HCT116 (cell line): ENCODE measurements around the gene WDR70. TPM values are rescaled to one million over a fixed set of nuclear protein-coding genes. Genes with fewer than 3 reads are reported as not detected.

ENCODE experiments used
- ATAC-seq: fragments of 200-7000 bp; cut with Tn5 transposase; 2 replicates; pipeline ENCODE4 v1.9.1; 2020; ENCODE audit warnings: mild to moderate bottlenecking, moderate library complexity
- BruUV-seq: library from RNA; stranded (reverse); fragments of 400-500 nt; replicated peaks from 2 replicates; lab custom pipeline; 2021; lab: Mats Ljungman, UMichigan
- CTCF ChIA-PET: fragments of 300-600 bp; sonication (Branson Sonifier 250); formaldehyde crosslinking; loops from one replicate; lab custom pipeline; 2021; ENCODE audit warnings: antibody characterized with exemption; lab: Charles Lee
- POLR2A ChIA-PET: fragments of 300-600, 350-600 bp; sonication (Branson Sonifier 250); formaldehyde crosslinking; loops from one replicate; lab custom pipeline; 2021; ENCODE audit warnings: antibody characterized with exemption; lab: Charles Lee
- RAD21 ChIA-PET, 2 experiments: fragments of 300-600 bp; sonication (Branson Sonifier 250); formaldehyde crosslinking; loops; one replicate each; lab custom pipeline; 2023; ENCODE audit warnings: low total read pairs in 2 of 2; ENCODE audit not compliant: uncharacterized antibody in 2 of 2, unreplicated experiment in 2 of 2, low non-redundant PET in 1 of 2; lab: Charles Lee
- DNase-seq: peaks from one replicate; pipeline ENCODE4 v3.0.0-alpha.2; 2010; ENCODE audit warnings: low read depth, low spot score
- H2AFZ ChIP-seq: fragments of 200-600 bp; shearing (Covaris generic), sonication (generic); 2 replicates; pipeline ENCODE4 v1.6.1; 2017; ENCODE audit warnings: low read depth, mixed run types, mixed read lengths, antibody characterized with exemption, low read length; ENCODE audit not compliant: poor library complexity, severe bottlenecking
- H3K27ac ChIP-seq: 2 replicates; pipeline ENCODE4 v1.5.1; 2012; ENCODE audit warnings: low read depth, low read length
- H3K27me3 ChIP-seq: fragments of 200-600 bp; sonication (generic); 2 replicates; pipeline ENCODE4 v1.6.1; 2016; ENCODE audit warnings: mixed run types, low read length, mixed read lengths; ENCODE audit not compliant: insufficient read depth
- H3K36me3 ChIP-seq, 2 experiments: fragments of 200-500 bp in 1 of 2; fragments of 200-600 bp in 1 of 2; sonication (Bioruptor generic) in 1 of 2; sonication (generic) in 1 of 2; 2 replicates each; pipeline versions ENCODE4 v1.5.1 to v1.6.1; 2014 to 2016; ENCODE audit warnings: low read length in 2 of 2, inconsistent platforms in 1 of 2, mixed read lengths in 1 of 2, mixed run types in 1 of 2; ENCODE audit not compliant: insufficient read depth in 2 of 2, control insufficient read depth in 1 of 2
- H3K4me1 ChIP-seq, 2 experiments: fragments of 200-600 bp in 1 of 2; sonication (generic) in 1 of 2; 2 replicates each; pipeline versions ENCODE4 v1.5.1 to v1.6.1; 2012 to 2017; ENCODE audit warnings: low read length in 2 of 2, inconsistent platforms in 1 of 2, mild to moderate bottlenecking in 1 of 2, mixed read lengths in 1 of 2, mixed run types in 1 of 2, moderate library complexity in 1 of 2; ENCODE audit not compliant: insufficient read depth in 2 of 2, control insufficient read depth in 1 of 2
- H3K4me2 ChIP-seq: fragments of 200-600 bp; sonication (generic); 2 replicates; pipeline ENCODE4 v1.6.1; 2017; ENCODE audit warnings: mixed run types, low read length, mixed read lengths
- H3K4me3 ChIP-seq, 2 experiments: fragments of 200-600 bp in 1 of 2; sonication (generic) in 1 of 2; replicated peaks in 1 of 2; 2 replicates each; pipeline ENCODE4 v1.5.1; 2011 to 2016; ENCODE audit warnings: low read length in 2 of 2, control low read depth in 1 of 2, low read depth in 1 of 2, mild to moderate bottlenecking in 1 of 2, mixed read lengths in 1 of 2, mixed run types in 1 of 2
- H3K79me2 ChIP-seq: fragments of 200-600 bp; sonication (generic); 2 replicates; pipeline ENCODE4 v1.6.1; 2017; ENCODE audit warnings: mild to moderate bottlenecking, mixed run types, low read length, moderate library complexity, mixed read lengths; ENCODE audit not compliant: insufficient read depth
- H3K9ac ChIP-seq: fragments of 200-600 bp; sonication (generic); 2 replicates; pipeline ENCODE4 v1.6.1; 2016; ENCODE audit warnings: low read length, mixed read lengths
- H3K9me2 ChIP-seq: fragments of 200-600 bp; sonication (generic), shearing (Covaris generic); 2 replicates; pipeline ENCODE4 v1.6.1; 2017; ENCODE audit warnings: mixed run types, mild to moderate bottlenecking, moderate library complexity; ENCODE audit not compliant: insufficient read depth
- H3K9me3 ChIP-seq, 2 experiments: fragments of 200-500 bp in 1 of 2; fragments of 200-600 bp in 1 of 2; sonication (Bioruptor generic) in 1 of 2; sonication (generic) in 1 of 2; 2 replicates each; pipeline ENCODE4 v1.6.1; 2014 to 2017; ENCODE audit warnings: low read length in 2 of 2, mixed read lengths in 2 of 2, inconsistent platforms in 1 of 2, low read depth in 1 of 2, mild to moderate bottlenecking in 1 of 2, mixed run types in 1 of 2, moderate library complexity in 1 of 2; ENCODE audit not compliant: control insufficient read depth in 1 of 2, insufficient read depth in 1 of 2
- H4K20me1 ChIP-seq: fragments of 200-600 bp; sonication (generic), shearing (Covaris generic); 2 replicates; pipeline ENCODE4 v1.6.1; 2017; ENCODE audit warnings: mixed run types, mild to moderate bottlenecking, moderate library complexity; ENCODE audit not compliant: insufficient read depth
- ATF3 ChIP-seq: IDR thresholded peaks from 2 replicates; pipeline ENCODE4 v1.6.1; 2012
- CBX3 ChIP-seq: IDR thresholded peaks from 2 replicates; pipeline ENCODE4 v1.6.1; 2012; ENCODE audit warnings: low read depth
- CEBPB ChIP-seq: IDR thresholded peaks from 2 replicates; pipeline ENCODE4 v1.6.1; 2012; ENCODE audit warnings: low read depth
- CTCF ChIP-seq, 3 experiments: fragments of 200-600 bp in 1 of 3; sonication (generic) in 1 of 3; IDR thresholded peaks in 2 of 3; conservative IDR thresholded peaks in 1 of 3; 2 replicates each; pipeline ENCODE4 v1.5.1; 2012 to 2017; ENCODE audit warnings: low read depth in 2 of 3, low read length in 2 of 3, antibody characterized with exemption in 1 of 3, borderline replicate concordance in 1 of 3, control low read depth in 1 of 3, mild to moderate bottlenecking in 1 of 3, mixed read lengths in 1 of 3, mixed run types in 1 of 3, moderate library complexity in 1 of 3; ENCODE audit not compliant: insufficient read depth in 1 of 3
- ELF1 ChIP-seq: IDR thresholded peaks from 2 replicates; pipeline ENCODE4 v1.6.1; 2012; ENCODE audit warnings: low read depth, borderline replicate concordance
- EZH2 ChIP-seq: fragments of 200-600 bp; sonication (generic); IDR thresholded peaks from 2 replicates; pipeline ENCODE4 v1.6.1; 2017; ENCODE audit warnings: antibody characterized with exemption, mixed run types
- EZH2phosphoT487 ChIP-seq: fragments of 200-600 bp; IDR thresholded peaks from 2 replicates; pipeline ENCODE4 v1.6.1; 2018; ENCODE audit warnings: antibody characterized with exemption, borderline replicate concordance
- FOSL1 ChIP-seq: IDR thresholded peaks from 2 replicates; pipeline ENCODE4 v1.6.1; 2012; ENCODE audit warnings: low read depth
- JUND ChIP-seq: IDR thresholded peaks from 2 replicates; pipeline ENCODE4 v1.6.1; 2012
- MAX ChIP-seq: IDR thresholded peaks from 2 replicates; pipeline ENCODE4 v1.6.1; 2012
- POLR2A ChIP-seq: IDR thresholded peaks from 2 replicates; pipeline ENCODE4 v1.7.0; 2011; ENCODE audit warnings: borderline replicate concordance; ENCODE audit not compliant: insufficient read depth, insufficient read length; ENCODE audit errors: extremely low read depth
- POLR2AphosphoS5 ChIP-seq: IDR thresholded peaks from 2 replicates; pipeline ENCODE4 v1.6.1; 2011; ENCODE audit warnings: mild to moderate bottlenecking, low read depth, low read length, moderate library complexity
- RAD21 ChIP-seq: IDR thresholded peaks from 2 replicates; pipeline ENCODE4 v1.6.1; 2012; ENCODE audit warnings: low read depth, mild to moderate bottlenecking
- SIN3A ChIP-seq: IDR thresholded peaks from 2 replicates; pipeline ENCODE4 v1.6.1; 2012; ENCODE audit warnings: low read depth
- SP1 ChIP-seq: IDR thresholded peaks from 2 replicates; pipeline ENCODE4 v1.6.1; 2012; ENCODE audit warnings: low read depth
- SRF ChIP-seq: IDR thresholded peaks from 2 replicates; pipeline ENCODE4 v1.6.1; 2012; ENCODE audit warnings: low read depth
- ZBTB33 ChIP-seq: IDR thresholded peaks from 2 replicates; pipeline ENCODE4 v1.6.1; 2011; ENCODE audit warnings: mild to moderate bottlenecking, low read length, moderate library complexity; ENCODE audit not compliant: insufficient replicate concordance; ENCODE audit errors: extremely low read depth
- ZFX ChIP-seq: fragments of 450-650 bp; IDR thresholded peaks from 2 replicates; pipeline ENCODE4 v1.6.1; 2017
- ZNF274 ChIP-seq: fragments of 200-500 bp; sonication (Bioruptor generic); IDR thresholded peaks from 2 replicates; pipeline ENCODE4 v1.6.1; 2014; ENCODE audit warnings: mild to moderate bottlenecking, low read depth, low read length, inconsistent platforms
- intact Hi-C: fragments of 100-400 bp; cut with micrococcal nuclease; formaldehyde crosslinking; loops from 2 replicates; pipeline ENCODE4 v1.10.0; 2022
- total RNA-seq: library from RNA; stranded (reverse); gene quantifications from one replicate; pipeline ENCODE4 v1.2.1, GENCODE V29; 2021; ENCODE audit not compliant: unreplicated experiment

WDR70 gene
- total RNA-seq, 1 experiment from 2014 or later = 31.1 TPM

GRCh38 chr5:37400501-37400900, 21.4 kb downstream of the WDR70 start:
- ChIA-PET RAD21 (no interaction called here), POLR2A (no interaction called here)
- Histone ChIP-seq H3K79me2 (no peaks in the 10 kb centered on the region), H3K4me3 (no peak overlapping the region), H3K9me2 (no peaks in the 10 kb centered on the region)
- TF ChIP-seq JUND (no peak), EZH2 (no peak), SP1 (no peak), MAX (no peak), ATF3 (no peak), SIN3A (no peak), SRF (no peak), ELF1 (no peak), ZBTB33 (no peak), FOSL1 (no peak), EZH2phosphoT487 (no peak), ZNF274 (no peak), CTCF (IDR thresholded peaks at IDR 0.05 in 2 of 3, conservative IDR thresholded peaks at IDR 0.05 in 1 of 3; ENCODE audit: borderline replicate concordance in 1 of 3, insufficient read depth in 1 of 3, low read depth in 2 of 3, low read length in 2 of 3) (no peak), CBX3 (no peak), ZFX (no peak), CEBPB (no peak), POLR2A (no peak), POLR2AphosphoS5 (no peak), RAD21 (no peak)
- TF ChIP-seq, all 23 proteins: peak for 0
- CTCF ChIA-PET = interaction anchor here (1.0 kb wide), 1 partner anchor 21 kb away, joined by 3 read pairs; the partner anchor contains the start of gene WDR70
- Histone ChIP-seq H3K4me1 (no peaks in the 10 kb centered on the region), H3K4me2 (no peak overlapping the region), H3K9me3 (no peaks in the 10 kb centered on the region), H3K36me3 (no peaks in the 10 kb centered on the region; a peak in 1 of 4 replicates), H3K27me3 (no peaks in the 10 kb centered on the region), H3K9ac (no peak overlapping the region), H2AFZ (no peak overlapping the region), H3K27ac (no peak overlapping the region), H4K20me1 (no peaks in the 10 kb centered on the region)
- BruUV-seq = no TSS peak
- ATAC-seq (no peak), DNase-seq (no peak)
- intact Hi-C loops = no loop called here
